Uterus (tissue), 2 donors: ENCODE results near the gene C11orf86.

ENCODE experiments used
- POLR2A ChIP-seq, 2 donors: fragments of 450-650 bp; IDR thresholded peaks; one replicate each; pipeline ENCODE4 v1.6.1; 2016; ENCODE audit warnings: antibody characterized with exemption in 2 of 2, mild to moderate bottlenecking in 1 of 2, moderate library complexity in 1 of 2
- TF ChIP-seq, protein P1 (sequence below), 4 experiments: fragments of 200-600 bp in 2 of 4; fragments of 450-650 bp in 2 of 4; sonication (generic) in 2 of 4; IDR thresholded peaks; one replicate each; pipeline ENCODE4 v1.5.1; 2016 to 2019; ENCODE audit warnings: antibody characterized with exemption in 4 of 4, mild to moderate bottlenecking in 2 of 4, moderate library complexity in 1 of 4

DNA sequence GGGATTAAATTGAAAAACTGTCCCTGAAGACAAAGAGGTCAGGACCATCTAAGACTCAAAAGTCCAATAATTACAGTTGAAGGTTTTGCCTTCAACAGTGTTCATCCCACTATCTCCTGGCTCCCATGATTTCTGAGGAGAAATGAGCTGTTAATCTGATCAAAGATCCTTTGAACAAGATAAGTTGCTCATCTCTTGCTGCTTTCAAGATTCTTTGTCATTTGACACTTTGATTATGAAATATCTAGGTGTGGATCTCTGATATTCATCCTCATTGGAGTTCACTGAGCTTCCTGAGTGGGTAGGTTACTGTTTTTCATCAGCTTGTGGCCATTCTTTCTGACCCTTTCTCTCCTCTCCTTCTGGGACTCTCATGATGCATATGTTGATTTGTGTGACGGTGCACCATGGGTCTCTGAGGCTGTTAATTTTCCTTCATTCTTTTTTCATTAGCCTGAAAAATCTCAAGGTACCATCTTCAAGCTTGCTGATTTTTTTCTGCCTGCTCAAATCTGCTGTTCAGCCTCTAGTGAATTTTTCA, 37.8 kb upstream of the C11orf86 start:
- TF ChIP-seq, protein P1, sequence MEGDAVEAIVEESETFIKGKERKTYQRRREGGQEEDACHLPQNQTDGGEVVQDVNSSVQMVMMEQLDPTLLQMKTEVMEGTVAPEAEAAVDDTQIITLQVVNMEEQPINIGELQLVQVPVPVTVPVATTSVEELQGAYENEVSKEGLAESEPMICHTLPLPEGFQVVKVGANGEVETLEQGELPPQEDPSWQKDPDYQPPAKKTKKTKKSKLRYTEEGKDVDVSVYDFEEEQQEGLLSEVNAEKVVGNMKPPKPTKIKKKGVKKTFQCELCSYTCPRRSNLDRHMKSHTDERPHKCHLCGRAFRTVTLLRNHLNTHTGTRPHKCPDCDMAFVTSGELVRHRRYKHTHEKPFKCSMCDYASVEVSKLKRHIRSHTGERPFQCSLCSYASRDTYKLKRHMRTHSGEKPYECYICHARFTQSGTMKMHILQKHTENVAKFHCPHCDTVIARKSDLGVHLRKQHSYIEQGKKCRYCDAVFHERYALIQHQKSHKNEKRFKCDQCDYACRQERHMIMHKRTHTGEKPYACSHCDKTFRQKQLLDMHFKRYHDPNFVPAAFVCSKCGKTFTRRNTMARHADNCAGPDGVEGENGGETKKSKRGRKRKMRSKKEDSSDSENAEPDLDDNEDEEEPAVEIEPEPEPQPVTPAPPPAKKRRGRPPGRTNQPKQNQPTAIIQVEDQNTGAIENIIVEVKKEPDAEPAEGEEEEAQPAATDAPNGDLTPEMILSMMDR (IDR thresholded peaks at IDR 0.05): no peak
- no peak for TF ChIP-seq POLR2A (IDR thresholded peaks at IDR 0.05)
